ENCODE measurements around the gene AFTPH.
A peak's percentile ranks its signal among the peaks of the same experiment; 100 is the strongest.

The AFTPH gene

GRCh38 chr2:64622443-64623241, 98.5 kb downstream of the AFTPH start:
- H3K36me3 Mint-ChIP-seq, result no peaks in the 10 kb centered on the region
- H3K27ac Mint-ChIP-seq, result no peak overlapping the region
- no peaks in the 10 kb centered on the region for H3K27me3 Mint-ChIP-seq
- H3K9me3 Mint-ChIP-seq, result no peaks in the 10 kb centered on the region
- no peaks in the 10 kb centered on the region for H3K4me1 Mint-ChIP-seq
- H3K4me3 Mint-ChIP-seq, result no peak overlapping the region

GRCh38 chr2:64623242-64623850, 99.2 kb downstream of the AFTPH start:
- no peaks in the 10 kb centered on the region for H3K9me3 Mint-ChIP-seq
- no peaks in the 10 kb centered on the region for H3K27me3 Mint-ChIP-seq
- H3K27ac Mint-ChIP-seq, result no peak overlapping the region
- no peaks in the 10 kb centered on the region for H3K4me1 Mint-ChIP-seq
- H3K4me3 Mint-ChIP-seq, result no peak overlapping the region
- H3K36me3 Mint-ChIP-seq, result no peaks in the 10 kb centered on the region

- no peaks in the 10 kb centered on the region for H3K9me3 Mint-ChIP-seq
- no peak overlapping the region for H3K4me3 Mint-ChIP-seq
- H3K27me3 Mint-ChIP-seq, result no peaks in the 10 kb centered on the region
- H3K36me3 Mint-ChIP-seq, result no peaks in the 10 kb centered on the region
- H3K27ac Mint-ChIP-seq, result no peak overlapping the region
- no peaks in the 10 kb centered on the region for H3K4me1 Mint-ChIP-seq
Measured at GRCh38 chr2:64624108-64624610, 100.0 kb downstream of the AFTPH start.

GRCh38 chr2:64624862-64625261, 100.7 kb downstream of the AFTPH start:
- Mint-ChIP-seq H3K36me3 (no peaks in the 10 kb centered on the region), H3K9me3 (no peaks in the 10 kb centered on the region), H3K4me3 (no peak overlapping the region), H3K4me1 (no peaks in the 10 kb centered on the region), H3K27ac (no peak overlapping the region), H3K27me3 (no peaks in the 10 kb centered on the region)

GRCh38 chr2:64625299-64626145, 101.4 kb downstream of the AFTPH start:
- H3K4me3 Mint-ChIP-seq, result no peak overlapping the region
- no peaks in the 10 kb centered on the region for H3K9me3 Mint-ChIP-seq
- H3K4me1 Mint-ChIP-seq, result no peaks in the 10 kb centered on the region
- H3K27ac Mint-ChIP-seq, result no peak overlapping the region
- no peaks in the 10 kb centered on the region for H3K27me3 Mint-ChIP-seq
- H3K36me3 Mint-ChIP-seq, result no peaks in the 10 kb centered on the region

GRCh38 chr2:64626146-64626809, 102.2 kb downstream of the AFTPH start:
- Mint-ChIP-seq H3K9me3 (no peaks in the 10 kb centered on the region), H3K27me3 (no peaks in the 10 kb centered on the region), H3K27ac (no peak overlapping the region), H3K4me1 (no peaks in the 10 kb centered on the region), H3K36me3 (no peaks in the 10 kb centered on the region), H3K4me3 (no peak overlapping the region)

- Mint-ChIP-seq H3K27ac (no peak overlapping the region), H3K36me3 (no peaks in the 10 kb centered on the region), H3K4me3 (no peak overlapping the region), H3K9me3 (no peaks in the 10 kb centered on the region), H3K27me3 (no peaks in the 10 kb centered on the region), H3K4me1 (no peaks in the 10 kb centered on the region)
Measured at GRCh38 chr2:64626963-64627760, 103.0 kb downstream of the AFTPH start.

GRCh38 chr2:64627860-64628841, 104.0 kb downstream of the AFTPH start:
- peaks cover 4% of the 10 kb centered on the region for H3K4me1 Mint-ChIP-seq
- peaks cover 4% of the 10 kb centered on the region for H3K36me3 Mint-ChIP-seq
- H3K4me3 Mint-ChIP-seq, result no peak overlapping the region
- no peak overlapping the region for H3K27ac Mint-ChIP-seq
- no peaks in the 10 kb centered on the region for H3K27me3 Mint-ChIP-seq
- H3K9me3 Mint-ChIP-seq, result no peaks in the 10 kb centered on the region

- Mint-ChIP-seq H3K36me3 (peaks cover 9% of the 10 kb centered on the region), H3K27me3 (no peaks in the 10 kb centered on the region), H3K27ac (peak overlapping the region; percentile 23), H3K4me3 (no peak overlapping the region), H3K9me3 (no peaks in the 10 kb centered on the region), H3K4me1 (peaks cover 7% of the 10 kb centered on the region)
Measured at GRCh38 chr2:64629329-64629781, 105.2 kb downstream of the AFTPH start.

- no peak overlapping the region for H3K27ac Mint-ChIP-seq
- H3K36me3 Mint-ChIP-seq, result peaks cover 9% of the 10 kb centered on the region
- H3K4me1 Mint-ChIP-seq, result peaks cover 7% of the 10 kb centered on the region
- H3K27me3 Mint-ChIP-seq, result no peaks in the 10 kb centered on the region
- H3K4me3 Mint-ChIP-seq, result no peak overlapping the region
- H3K9me3 Mint-ChIP-seq, result no peaks in the 10 kb centered on the region
Measured at GRCh38 chr2:64629875-64630274, 105.7 kb downstream of the AFTPH start.

- H3K4me1 Mint-ChIP-seq, result peaks cover 11% of the 10 kb centered on the region
- peaks cover 12% of the 10 kb centered on the region for H3K36me3 Mint-ChIP-seq
- no peaks in the 10 kb centered on the region for H3K27me3 Mint-ChIP-seq
- peak overlapping the region; percentile 47 for H3K27ac Mint-ChIP-seq
- H3K4me3 Mint-ChIP-seq, result no peak overlapping the region
- H3K9me3 Mint-ChIP-seq, result no peaks in the 10 kb centered on the region
Measured at GRCh38 chr2:64630752-64631151, 106.6 kb downstream of the AFTPH start.

- Mint-ChIP-seq H3K4me1 (peaks cover 18% of the 10 kb centered on the region), H3K27me3 (no peaks in the 10 kb centered on the region), H3K9me3 (no peaks in the 10 kb centered on the region), H3K36me3 (peaks cover 14% of the 10 kb centered on the region), H3K27ac (no peak overlapping the region), H3K4me3 (no peak overlapping the region)
Measured at GRCh38 chr2:64631771-64632170, 107.6 kb downstream of the AFTPH start.

GRCh38 chr2:64632835-64633819, 109.0 kb downstream of the AFTPH start:
- H3K4me3 Mint-ChIP-seq, result no peak overlapping the region
- peaks cover 14% of the 10 kb centered on the region for H3K36me3 Mint-ChIP-seq
- no peaks in the 10 kb centered on the region for H3K27me3 Mint-ChIP-seq
- peak overlapping the region; percentile 69 for H3K27ac Mint-ChIP-seq
- peaks cover 32% of the 10 kb centered on the region for H3K4me1 Mint-ChIP-seq
- no peaks in the 10 kb centered on the region for H3K9me3 Mint-ChIP-seq

Measured in activated naive CD4-positive, alpha-beta T cell treated with anti-CD3 and anti-CD28 coated beads, Interleukin-2, amount 50 U/mL, for 24 hours (primary cell).